ENCODE data around the gene BMAL1. TPM values are rescaled to one million over a fixed set of nuclear protein-coding genes. Genes with fewer than 3 reads are reported as not detected.

Gene BMAL1
- polyA plus RNA-seq, 2 donors = 9.1 to 9.2 TPM

DNA sequence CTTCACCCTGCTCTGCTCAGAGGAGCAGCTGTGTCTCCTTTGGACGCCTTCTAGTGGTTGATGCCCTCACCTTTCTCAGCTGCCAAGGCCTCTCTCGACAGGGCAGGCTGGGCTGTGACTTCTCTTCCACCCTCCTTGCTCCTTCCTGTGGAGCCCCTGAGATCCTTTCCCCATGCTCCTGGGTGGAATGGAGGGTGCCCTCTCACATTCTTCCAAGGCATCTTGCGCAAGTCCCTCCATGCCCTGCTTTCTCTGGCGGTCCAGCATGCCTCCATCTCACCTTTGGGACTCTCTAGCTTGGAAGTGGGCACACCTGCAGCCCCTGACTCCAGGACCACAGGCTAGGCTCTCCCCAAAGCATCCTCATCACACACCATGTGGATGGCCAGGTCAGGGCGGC lies 68.9 kb downstream of the BMAL1 start:
- Histone ChIP-seq H3K9me3 (ENCODE audit: control insufficient read depth in 2 of 2, insufficient read depth in 1 of 2, low read depth in 1 of 2, low read length in 1 of 2) (no peaks in the 10 kb centered on the region), H3K4me1 (ENCODE audit: control insufficient read depth in 2 of 2, insufficient read depth in 2 of 2, low read length in 1 of 2) (peaks cover 3 to 6% of the 10 kb centered on the region in 2 donors), H3K27ac (ENCODE audit: low read depth in 2 of 2, low read length in 1 of 2) (no peak overlapping the region), H3K36me3 (ENCODE audit: control insufficient read depth in 2 of 2, insufficient read depth in 2 of 2, low read length in 1 of 2) (peaks cover 0 to 3% of the 10 kb centered on the region in 2 donors), H3K27me3 (ENCODE audit: control insufficient read depth in 1 of 2, insufficient read depth in 2 of 2, low read length in 2 of 2) (no peaks in the 10 kb centered on the region), H3K4me3 (ENCODE audit: low read depth in 1 of 2, low read length in 2 of 2) (no peak overlapping the region)
- 90 to 93% methylated on average over 5 of the region's 5 CpGs for WGBS, 2 donors

DNA sequence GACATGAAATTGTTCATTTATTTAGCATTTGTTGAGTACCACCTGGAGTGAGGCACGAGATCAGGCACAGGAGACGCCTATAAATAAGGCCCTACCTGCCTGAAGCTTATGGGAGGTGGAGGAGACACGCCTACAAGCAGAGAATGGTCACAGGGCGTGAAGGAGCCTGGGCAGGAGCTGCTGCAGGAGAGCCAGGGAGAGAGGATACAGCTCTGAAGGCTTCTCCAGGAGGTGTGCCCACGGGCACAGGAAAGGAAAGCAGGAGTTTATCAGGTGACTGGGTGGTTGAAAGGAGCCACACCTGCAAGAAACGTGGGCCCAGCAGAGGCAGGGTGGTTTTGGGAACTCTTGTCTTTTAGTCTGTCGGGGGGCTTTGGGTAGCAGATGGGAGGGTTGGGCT lies 70.3 kb downstream of the BMAL1 start:
- no peaks in the 10 kb centered on the region for H3K27me3 ChIP-seq (ENCODE audit: control insufficient read depth in 1 of 2, insufficient read depth in 2 of 2, low read length in 2 of 2)
- no peaks in the 10 kb centered on the region for H3K9me3 ChIP-seq (ENCODE audit: control insufficient read depth in 2 of 2, insufficient read depth in 1 of 2, low read depth in 1 of 2, low read length in 1 of 2)
- peaks cover 3 to 6% of the 10 kb centered on the region in 2 donors for H3K4me1 ChIP-seq (ENCODE audit: control insufficient read depth in 2 of 2, insufficient read depth in 2 of 2, low read length in 1 of 2)
- 56% methylated on average over 7 of the region's 7 CpGs for WGBS, 2 donors
- no peak overlapping the region for H3K27ac ChIP-seq (ENCODE audit: low read depth in 2 of 2, low read length in 1 of 2)
- H3K36me3 ChIP-seq (ENCODE audit: control insufficient read depth in 2 of 2, insufficient read depth in 2 of 2, low read length in 1 of 2) = peaks cover 0 to 3% of the 10 kb centered on the region in 2 donors
- no peak overlapping the region for H3K4me3 ChIP-seq (ENCODE audit: low read depth in 1 of 2, low read length in 2 of 2)

DNA sequence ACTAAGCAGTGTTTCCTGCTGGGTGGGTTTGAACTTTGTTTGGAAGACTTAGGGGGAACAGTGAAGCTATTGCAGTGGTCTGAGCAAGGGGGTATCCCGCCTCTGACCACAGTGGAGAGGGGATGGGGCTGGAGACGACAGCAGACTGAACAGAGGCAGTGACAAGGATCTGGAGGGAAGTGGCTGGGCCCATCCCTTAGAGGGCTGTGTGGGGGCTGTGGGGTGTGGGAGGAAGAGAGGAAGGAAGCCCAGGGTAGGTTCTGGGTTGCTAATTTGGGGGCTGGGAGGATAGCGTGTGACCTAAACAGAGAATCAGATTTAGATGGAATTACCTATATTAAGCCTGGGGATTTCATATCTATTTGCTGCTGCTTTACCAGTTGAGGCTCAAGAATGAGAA lies 70.7 kb downstream of the BMAL1 start:
- WGBS, 2 donors = 66 to 76% methylated on average over 3 of the region's 3 CpGs

DNA sequence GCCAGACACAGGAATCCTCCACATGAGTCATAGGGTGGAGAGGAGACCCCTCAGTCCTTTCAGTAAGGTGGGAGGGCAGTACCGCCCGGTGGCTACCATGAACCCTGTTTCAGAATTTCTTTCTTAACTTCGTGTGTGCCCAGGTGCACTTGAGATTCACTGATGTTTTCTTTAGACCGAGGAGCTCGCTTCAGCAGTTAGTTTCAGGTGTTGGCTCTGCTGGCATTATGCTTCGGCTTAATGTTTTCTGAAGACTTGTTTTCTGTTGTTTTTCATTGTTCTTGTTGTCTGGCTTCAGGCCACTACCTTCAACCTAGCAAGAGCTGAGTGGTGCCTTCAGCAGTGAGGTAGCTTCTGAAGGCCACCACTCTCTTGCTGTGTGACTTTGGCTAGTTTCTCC lies 71.5 kb downstream of the BMAL1 start:
- WGBS, 2 donors = 89 to 94% methylated on average over 6 of the region's 6 CpGs
- H3K4me3 ChIP-seq (ENCODE audit: low read depth in 1 of 2, low read length in 2 of 2) = no peak overlapping the region
- H3K36me3 ChIP-seq (ENCODE audit: control insufficient read depth in 2 of 2, insufficient read depth in 2 of 2, low read length in 1 of 2) = peaks cover 0 to 3% of the 10 kb centered on the region in 2 donors
- no peaks in the 10 kb centered on the region for H3K9me3 ChIP-seq (ENCODE audit: control insufficient read depth in 2 of 2, insufficient read depth in 1 of 2, low read depth in 1 of 2, low read length in 1 of 2)
- H3K4me1 ChIP-seq (ENCODE audit: control insufficient read depth in 2 of 2, insufficient read depth in 2 of 2, low read length in 1 of 2) = peaks cover 3 to 6% of the 10 kb centered on the region in 2 donors
- H3K27ac ChIP-seq (ENCODE audit: low read depth in 2 of 2, low read length in 1 of 2) = no peak overlapping the region
- H3K27me3 ChIP-seq (ENCODE audit: control insufficient read depth in 1 of 2, insufficient read depth in 2 of 2, low read length in 2 of 2) = no peaks in the 10 kb centered on the region

More for the DNA sequence above, 70.7 kb downstream of the BMAL1 start:
- Histone ChIP-seq H3K36me3 (ENCODE audit: control insufficient read depth in 2 of 2, insufficient read depth in 2 of 2, low read length in 1 of 2) (peaks cover 0 to 3% of the 10 kb centered on the region in 2 donors), H3K4me3 (ENCODE audit: low read depth in 1 of 2, low read length in 2 of 2) (no peak overlapping the region), H3K9me3 (ENCODE audit: control insufficient read depth in 2 of 2, insufficient read depth in 1 of 2, low read depth in 1 of 2, low read length in 1 of 2) (no peaks in the 10 kb centered on the region), H3K27ac (ENCODE audit: low read depth in 2 of 2, low read length in 1 of 2) (no peak overlapping the region), H3K27me3 (ENCODE audit: control insufficient read depth in 1 of 2, insufficient read depth in 2 of 2, low read length in 2 of 2) (no peaks in the 10 kb centered on the region), H3K4me1 (ENCODE audit: control insufficient read depth in 2 of 2, insufficient read depth in 2 of 2, low read length in 1 of 2) (peaks cover 3 to 6% of the 10 kb centered on the region in 2 donors)

DNA sequence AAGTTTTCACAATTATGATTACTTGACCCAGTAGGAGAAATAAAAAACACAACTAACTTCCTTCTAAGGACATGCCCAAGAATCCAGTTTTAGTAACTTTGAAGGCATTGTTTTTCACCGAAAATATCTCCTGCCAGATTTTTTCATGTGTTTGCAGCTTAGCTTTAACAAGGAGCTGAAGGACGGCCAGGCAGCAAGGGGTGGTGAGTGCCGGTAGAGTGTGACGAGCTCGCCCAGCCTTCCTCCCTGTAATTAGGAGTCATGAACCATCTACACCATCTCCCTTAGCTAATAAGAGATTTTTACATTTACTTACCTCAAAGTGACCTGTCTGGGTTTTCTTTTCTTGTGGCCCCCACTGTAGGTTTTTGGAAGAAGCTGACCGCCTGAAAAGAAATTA lies 72.0 kb downstream of the BMAL1 start:
- Histone ChIP-seq H3K27me3 (ENCODE audit: control insufficient read depth in 1 of 2, insufficient read depth in 2 of 2, low read length in 2 of 2) (no peaks in the 10 kb centered on the region), H3K4me1 (ENCODE audit: control insufficient read depth in 2 of 2, insufficient read depth in 2 of 2, low read length in 1 of 2) (peaks cover 3 to 6% of the 10 kb centered on the region in 2 donors), H3K4me3 (ENCODE audit: low read depth in 1 of 2, low read length in 2 of 2) (no peak overlapping the region), H3K9me3 (ENCODE audit: control insufficient read depth in 2 of 2, insufficient read depth in 1 of 2, low read depth in 1 of 2, low read length in 1 of 2) (no peaks in the 10 kb centered on the region), H3K36me3 (ENCODE audit: control insufficient read depth in 2 of 2, insufficient read depth in 2 of 2, low read length in 1 of 2) (peaks cover 0 to 5% of the 10 kb centered on the region in 2 donors), H3K27ac (ENCODE audit: low read depth in 2 of 2, low read length in 1 of 2) (no peak overlapping the region)
- WGBS, 2 donors = 93 to 94% methylated on average over 6 of the region's 6 CpGs

DNA sequence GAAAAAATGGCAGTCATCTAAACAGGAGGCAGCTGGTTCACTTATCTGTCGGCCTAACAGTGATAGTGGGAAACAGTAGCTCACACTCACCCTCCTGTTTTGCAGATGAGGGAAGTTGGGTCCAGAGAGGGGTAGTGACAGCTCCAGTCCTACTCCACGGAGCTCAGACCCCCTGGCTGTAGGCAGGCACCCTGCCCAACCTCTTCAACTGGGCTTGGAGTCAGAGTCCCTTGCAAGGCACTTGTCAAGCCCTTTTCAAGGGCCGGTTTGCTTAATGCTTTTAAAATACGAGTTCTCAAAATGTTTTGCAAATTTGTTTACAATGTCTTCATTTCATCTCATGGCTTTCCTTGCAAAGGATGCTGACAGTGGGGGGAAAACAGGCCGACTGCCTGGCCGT lies 75.1 kb downstream of the BMAL1 start:
- Histone ChIP-seq H3K36me3 (ENCODE audit: control insufficient read depth in 2 of 2, insufficient read depth in 2 of 2, low read length in 1 of 2) (peaks cover 7 to 25% of the 10 kb centered on the region in 2 donors), H3K27ac (ENCODE audit: low read depth in 2 of 2, low read length in 1 of 2) (no peak overlapping the region), H3K4me3 (ENCODE audit: low read depth in 1 of 2, low read length in 2 of 2) (no peak overlapping the region), H3K4me1 (ENCODE audit: control insufficient read depth in 2 of 2, insufficient read depth in 2 of 2, low read length in 1 of 2) (peaks cover 0 to 6% of the 10 kb centered on the region in 2 donors), H3K9me3 (ENCODE audit: control insufficient read depth in 2 of 2, insufficient read depth in 1 of 2, low read depth in 1 of 2, low read length in 1 of 2) (peaks cover 0 to 2% of the 10 kb centered on the region in 2 donors), H3K27me3 (ENCODE audit: control insufficient read depth in 1 of 2, insufficient read depth in 2 of 2, low read length in 2 of 2) (no peaks in the 10 kb centered on the region)
- 76 to 83% methylated on average over 6 of the region's 6 CpGs for WGBS, 2 donors

DNA sequence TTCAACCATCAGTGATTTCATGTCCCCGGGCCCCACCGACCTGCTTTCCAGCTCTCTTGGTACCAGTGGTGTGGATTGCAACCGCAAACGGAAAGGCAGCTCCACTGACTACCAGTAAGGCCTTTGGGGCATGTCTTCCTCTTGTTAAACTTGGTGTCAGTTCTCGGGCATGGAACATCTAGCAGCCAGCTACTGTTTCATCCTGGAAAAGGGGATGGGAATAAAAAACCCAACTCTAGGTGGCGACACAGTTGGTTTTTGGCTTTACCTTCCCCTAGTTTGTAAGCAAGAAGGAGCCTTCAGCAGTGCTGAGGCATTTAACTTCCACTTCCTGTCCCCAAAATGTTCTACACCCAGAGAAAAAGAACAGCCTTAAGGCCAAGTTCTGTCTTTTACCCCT lies 76.7 kb downstream of the BMAL1 start:
- Histone ChIP-seq H3K4me1 (ENCODE audit: control insufficient read depth in 2 of 2, insufficient read depth in 2 of 2, low read length in 1 of 2) (no peaks in the 10 kb centered on the region), H3K27ac (ENCODE audit: low read depth in 2 of 2, low read length in 1 of 2) (no peak overlapping the region), H3K4me3 (ENCODE audit: low read depth in 1 of 2, low read length in 2 of 2) (no peak overlapping the region), H3K9me3 (ENCODE audit: control insufficient read depth in 2 of 2, insufficient read depth in 1 of 2, low read depth in 1 of 2, low read length in 1 of 2) (peaks cover 0 to 3% of the 10 kb centered on the region in 2 donors), H3K27me3 (ENCODE audit: control insufficient read depth in 1 of 2, insufficient read depth in 2 of 2, low read length in 2 of 2) (no peaks in the 10 kb centered on the region), H3K36me3 (ENCODE audit: control insufficient read depth in 2 of 2, insufficient read depth in 2 of 2, low read length in 1 of 2) (peaks cover 7 to 28% of the 10 kb centered on the region in 2 donors)
- WGBS, 2 donors = 89 to 91% methylated on average over 6 of the region's 6 CpGs

DNA sequence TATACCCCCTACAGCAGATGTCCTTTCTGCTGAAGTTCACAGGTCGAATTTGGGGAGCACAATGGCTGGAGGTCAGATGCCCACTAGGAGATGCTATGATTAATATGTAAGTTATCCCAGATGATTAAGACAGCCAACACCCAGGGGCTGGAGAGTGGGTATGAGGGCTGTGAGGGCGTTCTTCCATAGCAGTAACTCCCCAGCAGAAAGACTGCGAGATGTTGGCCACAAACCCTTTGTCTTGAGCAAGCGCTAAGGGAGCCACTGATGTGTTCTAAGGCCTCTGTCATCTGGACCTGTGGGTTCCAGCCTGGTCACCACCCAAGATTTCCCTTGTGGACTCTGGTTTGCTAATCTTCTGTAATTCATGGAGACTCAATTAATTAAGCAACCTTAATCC lies 77.6 kb downstream of the BMAL1 start:
- Histone ChIP-seq H3K27ac (ENCODE audit: low read depth in 2 of 2, low read length in 1 of 2) (no peak overlapping the region), H3K27me3 (ENCODE audit: control insufficient read depth in 1 of 2, insufficient read depth in 2 of 2, low read length in 2 of 2) (no peaks in the 10 kb centered on the region), H3K36me3 (ENCODE audit: control insufficient read depth in 2 of 2, insufficient read depth in 2 of 2, low read length in 1 of 2) (peaks cover 7 to 25% of the 10 kb centered on the region in 2 donors), H3K9me3 (ENCODE audit: control insufficient read depth in 2 of 2, insufficient read depth in 1 of 2, low read depth in 1 of 2, low read length in 1 of 2) (peaks cover 0 to 3% of the 10 kb centered on the region in 2 donors), H3K4me3 (ENCODE audit: low read depth in 1 of 2, low read length in 2 of 2) (no peak overlapping the region), H3K4me1 (ENCODE audit: control insufficient read depth in 2 of 2, insufficient read depth in 2 of 2, low read length in 1 of 2) (no peaks in the 10 kb centered on the region)
- WGBS, 2 donors = 96 to 97% methylated on average over 4 of the region's 4 CpGs

DNA sequence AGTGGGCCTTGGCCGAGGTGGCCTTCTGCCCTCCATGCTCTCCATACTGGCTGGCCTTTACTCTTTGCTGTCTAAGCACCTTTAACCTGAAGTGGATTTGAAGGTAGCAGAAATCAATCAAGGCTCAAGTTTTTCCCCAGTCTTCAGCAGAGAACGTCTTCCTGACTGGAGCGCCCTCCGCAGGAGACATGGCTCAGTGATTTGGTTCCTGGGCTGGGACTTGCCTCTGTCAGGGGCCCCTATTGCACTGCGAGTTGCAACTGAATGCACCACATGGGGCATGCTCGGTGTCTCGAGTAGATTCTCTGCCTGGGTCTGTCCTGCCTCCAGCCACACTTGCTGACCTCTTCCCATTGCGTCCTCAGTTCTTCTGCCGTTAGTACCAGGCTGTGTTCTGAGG lies 79.6 kb downstream of the BMAL1 start:
- H3K4me1 ChIP-seq (ENCODE audit: control insufficient read depth in 2 of 2, insufficient read depth in 2 of 2, low read length in 1 of 2) = no peaks in the 10 kb centered on the region
- no peaks in the 10 kb centered on the region for H3K27me3 ChIP-seq (ENCODE audit: control insufficient read depth in 1 of 2, insufficient read depth in 2 of 2, low read length in 2 of 2)
- WGBS, 2 donors = 88 to 92% methylated on average over 9 of the region's 9 CpGs
- H3K36me3 ChIP-seq (ENCODE audit: control insufficient read depth in 2 of 2, insufficient read depth in 2 of 2, low read length in 1 of 2) = peaks cover 13 to 30% of the 10 kb centered on the region in 2 donors
- H3K9me3 ChIP-seq (ENCODE audit: control insufficient read depth in 2 of 2, insufficient read depth in 1 of 2, low read depth in 1 of 2, low read length in 1 of 2) = peaks cover 0 to 3% of the 10 kb centered on the region in 2 donors
- H3K27ac ChIP-seq (ENCODE audit: low read depth in 2 of 2, low read length in 1 of 2) = no peak overlapping the region
- H3K4me3 ChIP-seq (ENCODE audit: low read depth in 1 of 2, low read length in 2 of 2) = no peak overlapping the region

DNA sequence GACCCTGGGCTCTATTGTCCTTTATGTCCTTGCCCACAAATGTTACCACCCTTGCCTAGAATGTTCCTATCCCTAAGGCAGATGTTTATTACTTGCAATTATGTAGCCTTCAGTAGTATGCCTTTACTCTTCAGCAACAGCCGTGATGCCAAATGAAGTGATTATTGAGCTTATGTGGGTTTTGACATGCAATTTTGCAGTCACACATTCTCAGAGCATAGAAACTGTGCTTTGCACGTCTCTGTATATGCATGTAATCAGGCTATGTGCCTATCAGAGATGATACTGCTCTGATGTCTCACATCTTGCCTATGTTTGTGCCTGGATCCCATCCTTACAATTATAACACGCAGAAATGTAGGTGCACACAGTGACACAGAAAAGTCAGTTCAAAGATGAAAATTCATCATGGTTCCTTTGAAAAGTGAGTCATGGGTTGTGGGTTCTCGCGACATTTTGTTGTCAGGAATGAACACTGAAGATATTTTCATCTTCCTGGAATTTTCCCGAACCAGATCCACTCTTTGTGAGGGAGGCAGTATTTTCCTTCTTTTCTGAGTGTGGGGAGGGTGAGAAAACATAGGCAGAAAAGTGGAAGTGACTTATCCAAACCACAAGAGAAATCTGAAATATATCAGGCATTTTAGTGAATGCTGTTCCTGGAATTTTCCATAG lies 81.1 kb downstream of the BMAL1 start:
- H3K27ac ChIP-seq (ENCODE audit: low read depth in 2 of 2, low read length in 1 of 2) = no peak overlapping the region
- WGBS, 2 donors = 92 to 94% methylated on average over 6 of the region's 6 CpGs
- H3K4me3 ChIP-seq (ENCODE audit: low read depth in 1 of 2, low read length in 2 of 2) = no peak overlapping the region
- peaks cover 17 to 38% of the 10 kb centered on the region in 2 donors for H3K36me3 ChIP-seq (ENCODE audit: control insufficient read depth in 2 of 2, insufficient read depth in 2 of 2, low read length in 1 of 2)
- H3K27me3 ChIP-seq (ENCODE audit: control insufficient read depth in 1 of 2, insufficient read depth in 2 of 2, low read length in 2 of 2) = no peaks in the 10 kb centered on the region
- H3K4me1 ChIP-seq (ENCODE audit: control insufficient read depth in 2 of 2, insufficient read depth in 2 of 2, low read length in 1 of 2) = no peaks in the 10 kb centered on the region
- H3K9me3 ChIP-seq (ENCODE audit: control insufficient read depth in 2 of 2, insufficient read depth in 1 of 2, low read depth in 1 of 2, low read length in 1 of 2) = peaks cover 0 to 3% of the 10 kb centered on the region in 2 donors

Measured in esophagus (tissue), 2 donors.